GM19467 (cell line): Measurements from ENCODE around the gene SCN11A.

Experiments used
- ATAC-seq: cut with Tn5 transposase; IDR thresholded peaks from one replicate; pipeline ENCODE4 v1.9.1; 2021; ENCODE audit warnings: mild to moderate bottlenecking, moderate library complexity; ENCODE audit not compliant: unreplicated experiment

Gene SCN11A

DNA sequence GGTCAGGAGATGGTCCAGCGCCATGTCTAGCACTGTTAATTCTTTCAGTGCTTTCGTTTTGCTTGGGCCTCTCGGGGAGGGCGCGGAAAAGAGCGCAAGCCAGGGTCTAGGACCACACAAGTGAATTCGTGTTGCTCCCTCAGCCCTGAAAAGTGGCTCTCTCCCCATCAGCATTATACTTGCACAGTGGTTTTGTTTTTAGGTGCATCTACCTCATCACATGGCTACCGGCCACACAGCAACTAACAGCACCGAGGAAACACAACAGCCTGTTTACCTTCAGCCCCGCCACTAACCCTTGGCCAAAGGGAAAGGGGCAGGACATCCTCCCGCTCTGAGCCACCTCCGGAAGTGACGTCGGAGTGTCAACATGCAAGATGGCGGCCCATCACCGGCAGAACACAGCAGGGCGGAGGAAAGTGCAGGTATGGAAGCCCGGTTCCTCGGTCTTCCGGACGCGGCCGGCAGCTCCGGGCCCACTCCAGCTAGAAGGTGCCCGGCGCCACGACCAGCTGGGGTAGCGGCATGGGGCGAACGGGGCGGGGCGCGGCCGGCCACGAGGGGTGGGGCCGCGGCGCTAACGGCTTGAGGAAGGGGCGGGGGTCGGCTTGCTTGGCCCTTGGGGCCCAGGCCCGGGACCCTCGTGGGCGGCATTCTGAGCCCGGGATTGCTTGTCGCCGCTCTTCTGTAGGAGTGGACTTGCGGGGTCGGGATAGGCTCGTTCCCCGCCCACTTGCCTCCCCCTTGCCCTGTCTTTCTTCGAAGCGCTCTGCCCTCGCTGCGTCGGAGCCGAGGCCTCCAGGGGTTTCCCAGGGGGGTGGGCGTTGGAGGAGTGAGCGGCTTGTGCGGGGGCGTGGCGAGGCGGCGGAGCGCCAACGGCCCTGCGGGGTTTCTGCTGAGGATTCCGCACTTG is at the start of gene SCN11A, which contains the start of gene WDR48:
Gene SCN11A (minus strand): TSS at position 296 of the 913 bp plus-strand sequence. CDS start 101,582 bp downstream, outside the sequence.
Gene WDR48 (plus strand): TSS at position 368 of the 913 bp plus-strand sequence. CDS start 10 bp downstream, at position 378.
- ATAC-seq = peak; percentile 98

GRCh38 chr3:39101022-39101689 is 49.4 kb upstream of the SCN11A start:
- ATAC-seq = no peak

- no peak for ATAC-seq
These were observed 48.7 kb upstream of the SCN11A start for GRCh38 chr3:39100500-39100886.

- no peak for ATAC-seq
These were observed 48.2 kb upstream of the SCN11A start for GRCh38 chr3:39099738-39100499.

DNA sequence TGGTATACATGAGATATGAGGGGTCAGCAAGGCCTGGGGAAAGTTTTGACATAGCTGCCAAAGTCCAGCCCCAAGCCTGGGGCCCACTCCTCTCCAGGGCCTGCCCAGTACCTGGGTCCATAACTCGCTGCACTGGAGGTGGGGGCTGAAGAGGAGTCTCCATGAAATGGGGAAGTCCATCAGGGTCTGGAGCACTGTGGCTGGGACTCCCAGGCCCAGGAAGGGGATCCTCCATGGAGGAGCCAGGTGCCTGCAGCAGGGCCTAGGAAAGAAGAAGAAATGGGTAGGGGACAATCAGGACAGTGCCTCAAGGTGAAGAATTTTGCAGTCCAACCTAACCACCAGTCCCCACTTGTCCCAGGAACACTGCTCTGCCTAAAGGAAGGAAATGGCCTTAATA is 47.5 kb upstream of the SCN11A start:
- ATAC-seq = no peak

GRCh38 chr3:39098473-39099000 is 46.8 kb upstream of the SCN11A start:
- ATAC-seq = no peak

DNA sequence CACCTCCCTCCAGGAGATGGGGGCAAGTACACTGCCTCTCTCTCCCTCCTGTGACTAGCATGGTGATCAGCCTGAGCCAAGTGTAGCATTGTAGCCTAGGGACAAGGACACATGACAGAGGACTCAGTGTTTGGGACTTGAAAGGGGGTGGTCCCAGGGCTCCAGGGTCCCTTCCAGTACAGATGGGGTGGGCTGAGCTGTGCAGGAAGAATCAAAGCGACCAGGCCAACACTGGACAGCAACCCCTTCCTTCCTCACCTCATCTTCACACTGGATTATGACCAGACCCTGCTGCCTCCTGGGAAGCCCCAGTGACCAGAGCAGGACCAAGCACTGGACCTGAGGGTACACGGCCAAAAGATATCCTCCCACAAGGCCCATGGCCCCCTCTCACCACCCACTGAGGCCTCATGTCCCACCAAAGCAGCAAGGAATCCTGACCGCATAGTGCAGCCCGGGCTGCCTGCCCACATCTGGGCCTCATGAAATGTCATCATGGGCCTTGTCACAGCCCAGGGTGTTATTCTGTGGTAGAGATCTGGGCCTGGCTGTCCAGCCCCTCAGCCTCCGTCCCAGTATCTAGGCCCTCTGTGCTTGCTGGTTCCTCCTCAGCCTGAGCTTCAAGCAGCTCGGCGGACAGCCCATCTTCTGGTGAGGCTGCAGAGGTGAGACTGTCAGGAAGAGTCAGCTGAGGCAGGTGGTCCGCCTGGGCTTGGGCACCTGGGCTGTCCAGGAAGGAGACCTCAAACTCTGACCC is 46.1 kb upstream of the SCN11A start:
- ATAC-seq = no peak

GRCh38 chr3:39096775-39097174 is 45.0 kb upstream of the SCN11A start:
- ATAC-seq = no peak

DNA sequence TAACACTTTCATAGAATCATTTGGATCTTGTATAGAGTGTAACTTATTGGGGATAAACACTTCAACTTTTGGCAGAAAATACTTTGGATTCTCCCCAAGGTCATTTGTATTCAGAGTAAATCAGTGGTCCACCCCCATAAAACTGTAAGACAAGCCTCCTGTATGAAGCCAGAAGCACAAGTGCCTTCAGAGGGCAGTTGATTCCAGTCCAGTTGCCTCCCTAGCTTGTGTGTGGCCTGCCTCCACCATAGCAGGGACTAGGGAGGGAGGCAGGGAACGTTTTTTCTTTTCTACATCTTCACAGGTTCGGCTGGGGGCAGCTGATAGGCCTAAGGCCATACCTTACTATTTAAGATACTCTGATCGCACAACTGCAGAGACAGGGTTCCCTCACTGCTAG is 44.0 kb upstream of the SCN11A start:
- ATAC-seq = no peak

DNA sequence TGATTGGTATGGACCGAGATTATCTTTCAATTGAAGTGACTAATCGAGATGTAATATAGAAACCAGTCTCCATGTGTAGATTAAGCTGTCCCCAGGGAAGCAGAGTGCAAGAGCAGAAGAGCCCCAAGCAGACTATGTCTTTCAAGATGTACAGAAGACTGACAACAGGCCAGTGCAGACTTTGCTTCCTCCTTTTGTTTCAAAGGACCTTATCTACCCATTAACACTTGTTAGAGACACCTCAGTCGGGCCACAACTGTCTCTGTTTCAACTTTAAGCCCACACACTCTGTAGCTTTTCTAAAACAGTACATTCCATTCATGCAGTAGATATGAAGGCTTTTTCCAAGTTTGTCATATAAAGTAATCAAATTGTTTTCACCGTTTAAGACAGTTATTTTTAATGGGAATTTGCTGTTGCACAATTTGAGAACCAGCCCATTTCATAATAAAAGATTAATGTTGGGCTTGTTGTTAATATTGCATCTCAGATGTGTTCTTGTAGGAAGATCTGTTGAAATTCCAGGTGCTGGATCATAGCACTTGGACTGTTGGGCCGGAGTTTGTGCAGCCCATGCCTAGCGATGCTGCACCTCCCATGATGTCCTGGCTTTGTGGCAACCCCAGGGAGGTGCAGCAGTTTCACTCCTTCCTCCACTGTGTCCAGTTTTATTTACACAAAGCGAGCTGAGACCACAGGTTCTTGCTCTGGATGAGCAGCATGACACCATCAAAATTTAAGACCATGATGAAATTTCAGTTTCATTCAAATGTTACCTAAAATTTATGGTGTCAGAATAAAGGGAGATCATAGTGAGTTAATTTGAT is 43.3 kb upstream of the SCN11A start:
- ATAC-seq = no peak

- no peak for ATAC-seq
These were observed 39.2 kb upstream of the SCN11A start for GRCh38 chr3:39090922-39091321.

DNA sequence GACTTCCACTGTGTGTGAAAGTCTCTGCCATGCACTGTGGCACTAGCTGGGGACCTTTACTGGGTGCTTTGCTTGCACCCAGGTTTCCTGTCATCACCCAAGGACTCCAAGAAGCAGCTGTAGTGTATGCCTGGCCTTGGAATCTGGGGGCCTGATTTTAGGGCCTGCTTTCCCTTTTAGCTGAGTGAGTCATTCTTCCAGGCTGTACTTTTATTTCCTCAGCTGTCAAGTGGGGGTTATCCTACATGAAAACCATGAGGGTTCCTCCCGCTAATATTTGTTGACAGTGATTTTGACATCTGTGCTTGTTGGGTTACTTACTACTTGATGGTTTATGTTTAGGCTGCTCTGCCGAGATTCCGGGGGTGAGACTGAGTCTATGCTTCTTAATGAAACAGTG is 37.1 kb upstream of the SCN11A start:
- no peak for ATAC-seq

- no peak for ATAC-seq
These were observed 36.7 kb upstream of the SCN11A start for GRCh38 chr3:39088456-39088855.

DNA sequence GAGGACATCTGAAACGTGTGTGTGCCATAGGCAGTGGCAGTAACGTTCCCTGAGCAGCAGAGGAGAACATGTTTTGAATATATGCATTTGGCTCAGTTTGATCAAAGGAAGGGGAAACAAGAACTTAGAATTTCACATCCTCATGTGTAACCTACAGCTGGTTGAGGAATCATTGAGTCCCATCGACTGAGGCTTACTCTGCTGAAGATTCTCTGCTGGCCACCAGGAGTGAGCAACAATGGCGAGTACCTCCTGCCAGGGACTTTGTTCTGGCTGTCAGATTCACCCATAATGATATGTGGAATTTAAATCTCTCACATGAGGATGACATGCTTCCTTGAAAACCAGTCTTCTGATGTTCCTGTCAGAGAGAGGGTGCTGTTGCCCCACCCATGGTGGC is 34.4 kb upstream of the SCN11A start:
- ATAC-seq = no peak

- no peak for ATAC-seq
These were observed 31.0 kb upstream of the SCN11A start for GRCh38 chr3:39082666-39083313.

DNA sequence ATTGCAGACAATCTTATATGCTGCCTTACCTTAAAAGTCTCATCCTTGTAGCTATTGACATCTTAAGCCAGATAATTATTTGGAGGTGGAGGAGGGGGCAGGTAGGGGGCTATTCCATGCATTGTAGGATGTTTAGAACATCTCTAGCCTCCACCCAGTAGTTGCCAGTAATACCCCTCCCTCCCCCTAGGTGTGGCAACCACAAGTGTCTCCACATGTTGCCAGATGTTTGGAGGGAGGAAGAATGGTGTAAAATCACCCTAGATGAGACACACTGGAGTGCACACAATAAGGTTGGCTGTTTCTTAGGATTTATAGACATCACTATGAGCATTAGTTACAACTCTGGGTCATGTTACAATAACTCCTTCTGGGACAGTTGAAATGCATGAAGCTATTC is 28.3 kb upstream of the SCN11A start:
- ATAC-seq = no peak

DNA sequence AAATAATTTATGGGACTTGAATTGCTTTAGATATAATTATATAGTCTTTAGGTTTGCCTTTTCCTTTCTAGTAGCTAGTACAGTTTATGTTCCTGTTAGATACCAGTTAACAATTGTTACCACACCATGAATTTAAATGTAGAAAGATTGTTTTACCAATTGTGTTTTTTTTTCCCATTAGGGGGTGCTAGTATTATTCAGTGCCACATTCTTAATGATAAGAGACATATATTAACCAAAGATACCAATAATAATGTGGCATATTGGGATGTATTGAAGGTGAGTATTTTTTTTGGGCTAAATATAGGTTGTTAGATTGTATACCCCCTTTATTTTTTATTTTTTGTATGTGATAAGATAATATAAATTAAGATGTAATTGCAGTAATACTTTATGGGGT is 27.8 kb upstream of the SCN11A start:
- no peak for ATAC-seq

DNA sequence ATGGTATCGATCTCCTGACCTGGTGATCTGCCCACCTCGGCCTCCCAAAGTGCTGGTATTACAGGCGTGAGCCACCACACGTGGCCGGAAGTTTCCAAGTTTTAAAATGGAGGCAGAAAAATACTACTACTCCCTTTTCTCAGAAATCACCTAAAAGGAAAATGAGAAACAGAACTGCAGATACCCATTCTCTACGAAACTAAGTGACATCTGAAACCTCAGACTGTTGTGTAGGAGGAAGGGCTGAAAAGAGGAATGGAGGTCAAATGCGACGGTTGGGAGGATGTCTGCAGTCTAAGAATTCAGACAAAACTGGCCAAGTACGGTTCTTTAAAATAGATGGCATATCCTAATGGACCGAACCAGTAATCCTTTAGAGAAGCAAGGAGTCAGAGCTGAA is 24.2 kb upstream of the SCN11A start:
- ATAC-seq = no peak

DNA sequence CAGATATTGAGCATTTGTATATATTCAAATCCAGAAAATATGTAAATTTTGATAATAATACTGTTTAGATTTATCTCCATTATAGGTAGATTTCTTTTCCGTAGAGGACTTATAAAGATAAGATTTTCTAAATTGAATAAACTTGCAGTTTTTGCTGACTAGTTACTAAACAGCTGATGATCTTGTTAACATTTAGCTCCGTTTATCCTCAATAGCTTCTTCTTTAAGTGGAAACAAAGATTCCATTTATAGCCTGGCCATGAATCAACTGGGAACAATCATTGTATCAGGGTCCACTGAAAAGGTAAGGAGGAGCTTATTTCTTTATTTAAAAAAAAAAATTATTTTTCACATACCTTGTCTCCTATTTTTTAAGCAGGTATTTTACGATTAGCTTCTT is 16.8 kb upstream of the SCN11A start:
- no peak for ATAC-seq
